Neuronal stem cell (in vitro differentiated cells): ENCODE measurements around the gene SLC66A2.
A peak's percentile ranks its signal among the peaks of the same experiment; 100 is the strongest.

Source experiments
- DNase-seq: peaks from one replicate; pipeline ENCODE4 v3.0.0-alpha.2; 2013; ENCODE audit warnings: low spot score
- H2AFZ ChIP-seq: one replicate; pipeline ENCODE4 v1.6.1; 2013; ENCODE audit warnings: mild to moderate bottlenecking, low read length, inconsistent platforms
- H2AK5ac ChIP-seq: 2 replicates; pipeline ENCODE4 v1.6.1; 2013; ENCODE audit warnings: low read depth, mild to moderate bottlenecking, inconsistent platforms, low read length, moderate library complexity, mixed read lengths
- H2BK120ac ChIP-seq: 2 replicates; pipeline ENCODE4 v1.6.1; 2013; ENCODE audit warnings: low read depth, mild to moderate bottlenecking, inconsistent platforms, low read length, moderate library complexity, mixed read lengths
- H2BK12ac ChIP-seq: one replicate; pipeline ENCODE4 v1.6.1; 2013; ENCODE audit warnings: low read length, inconsistent platforms
- H2BK15ac ChIP-seq: 2 replicates; pipeline ENCODE4 v1.6.1; 2013; ENCODE audit warnings: mild to moderate bottlenecking, low read length, inconsistent platforms, mixed read lengths
- H2BK5ac ChIP-seq: one replicate; pipeline ENCODE4 v1.6.1; 2013; ENCODE audit warnings: inconsistent platforms, mild to moderate bottlenecking, low read length, moderate library complexity
- H3K14ac ChIP-seq: one replicate; pipeline ENCODE4 v1.6.1; 2013; ENCODE audit warnings: low read length, inconsistent platforms
- H3K18ac ChIP-seq: 2 replicates; pipeline ENCODE4 v1.6.1; 2013; ENCODE audit warnings: low read length, inconsistent platforms
- H3K23ac ChIP-seq: 2 replicates; pipeline ENCODE4 v1.6.1; 2013; ENCODE audit warnings: low read depth, mild to moderate bottlenecking, mixed read lengths, low read length, inconsistent platforms; ENCODE audit not compliant: poor library complexity
- H3K27ac ChIP-seq: replicated peaks from 3 replicates; pipeline ENCODE4 v1.5.1; 2013; ENCODE audit warnings: low read length, inconsistent platforms
- H3K27me3 ChIP-seq, 3 experiments: 2 replicates each; pipeline ENCODE4 v1.6.1; 2013; ENCODE audit warnings: low read length in 3 of 3, mild to moderate bottlenecking in 2 of 3, inconsistent platforms in 1 of 3, low read depth in 1 of 3, mixed read lengths in 1 of 3, moderate library complexity in 1 of 3; ENCODE audit not compliant: control insufficient read depth in 3 of 3, insufficient read depth in 3 of 3
- H3K36me3 ChIP-seq, 2 donors: replicated peaks in 1 of 2; 2 replicates each; pipeline ENCODE4 v1.6.1; 2013; ENCODE audit warnings: low read length in 2 of 2; ENCODE audit not compliant: control insufficient read depth in 2 of 2, insufficient read depth in 2 of 2
- H3K4ac ChIP-seq: 2 replicates; pipeline ENCODE4 v1.6.1; 2013; ENCODE audit warnings: inconsistent platforms, mild to moderate bottlenecking, low read length, moderate library complexity
- H3K4me1 ChIP-seq, 2 donors: 1 replicate in 1 of 2; 2 replicates in 1 of 2; pipeline ENCODE4 v1.6.1; 2013; ENCODE audit warnings: low read length in 2 of 2, low read depth in 1 of 2; ENCODE audit not compliant: control insufficient read depth in 2 of 2, insufficient read depth in 1 of 2
- H3K4me2 ChIP-seq: one replicate; pipeline ENCODE4 v1.6.1; 2013; ENCODE audit warnings: mild to moderate bottlenecking, low read length, inconsistent platforms; ENCODE audit not compliant: insufficient read depth, poor library complexity, severe bottlenecking
- H3K4me3 ChIP-seq, 2 donors: 2 replicates each; pipeline ENCODE4 v1.5.1; 2013; ENCODE audit warnings: low read length in 2 of 2, mild to moderate bottlenecking in 2 of 2, inconsistent platforms in 1 of 2, moderate library complexity in 1 of 2
- H3K79me1 ChIP-seq: one replicate; pipeline ENCODE4 v1.6.1; 2013; ENCODE audit warnings: low read depth, mild to moderate bottlenecking, inconsistent platforms, low read length, moderate library complexity
- H3K9ac ChIP-seq: one replicate; pipeline ENCODE4 v1.6.1; 2013; ENCODE audit warnings: mild to moderate bottlenecking, low read depth, low read length, inconsistent platforms; ENCODE audit not compliant: poor library complexity
- H3K9me3 ChIP-seq, 2 donors: replicated peaks in 1 of 2; 2 replicates each; pipeline versions ENCODE3 to v1.6.1; 2013; ENCODE audit warnings: low read length in 2 of 2, mild to moderate bottlenecking in 2 of 2, inconsistent platforms in 1 of 2, low read depth in 1 of 2, mixed read lengths in 1 of 2, moderate library complexity in 1 of 2; ENCODE audit not compliant: control insufficient read depth in 2 of 2, insufficient read depth in 1 of 2
- H4K8ac ChIP-seq: one replicate; pipeline ENCODE4 v1.6.1; 2013; ENCODE audit warnings: low read depth, mild to moderate bottlenecking, inconsistent platforms, low read length, moderate library complexity
- H4K91ac ChIP-seq: one replicate; pipeline ENCODE4 v1.6.1; 2013; ENCODE audit warnings: low read length, low read depth, mild to moderate bottlenecking, inconsistent platforms; ENCODE audit not compliant: poor library complexity
- WGBS, 2 donors: extraction: QIAGEN DNeasy Blood & Tissue Kit; methylation state at CpG; one replicate each; pipeline ENCODE4 v1.1.7; 2013; ENCODE audit warnings: missing lambda C conversion rate in 2 of 2, mixed read lengths in 1 of 2; ENCODE audit not compliant: insufficient read length in 2 of 2, insufficient replicate concordance in 1 of 2; ENCODE audit errors: extremely low coverage in 2 of 2; 5-methylcytosine and 5-hydroxymethylcytosine counted together

SLC66A2 gene

DNA sequence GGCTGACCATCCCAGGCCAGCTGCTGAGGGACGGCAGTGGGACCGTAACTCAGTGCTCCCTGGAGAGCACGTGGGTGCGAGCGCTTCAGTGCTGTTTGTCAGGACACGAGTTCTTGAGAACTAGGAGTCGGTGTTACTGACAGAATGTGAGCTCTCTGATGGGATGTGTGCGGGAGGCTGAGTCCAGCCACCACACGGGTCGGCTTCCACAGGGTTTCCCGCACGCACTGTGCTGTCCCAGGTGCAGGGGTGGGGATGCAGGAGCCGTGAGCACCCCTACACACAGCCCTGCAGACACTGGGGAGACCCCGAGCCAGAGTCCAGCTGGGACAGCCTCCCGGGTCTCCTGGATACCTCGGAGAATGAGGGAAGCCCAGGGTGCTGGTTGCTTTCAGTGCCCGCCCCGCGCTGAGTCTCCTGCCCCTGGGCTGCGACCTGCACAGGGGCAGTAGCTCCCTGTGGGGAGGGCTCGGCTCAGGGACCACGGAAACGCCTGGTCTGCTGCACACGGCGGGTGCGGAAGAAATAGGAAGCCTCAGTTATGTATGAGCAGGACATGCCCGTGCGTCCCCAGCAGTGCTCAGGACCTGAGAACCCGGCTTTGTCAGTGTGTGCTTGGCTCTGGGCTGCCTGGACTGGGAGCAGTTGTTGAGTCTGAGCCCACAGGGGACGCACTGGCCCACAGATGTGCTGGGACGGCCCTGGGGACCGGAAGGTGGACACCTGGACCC is 82.5 kb downstream of the SLC66A2 start:
- Histone ChIP-seq H3K27me3 (peaks cover 0 to 3% (median 0%) of the 10 kb centered on the region in 3 experiments), H3K4ac (no peak overlapping the region), H3K4me3 (no peak overlapping the region), H3K9me3 (no peaks in the 10 kb centered on the region), H2AFZ (no peak overlapping the region), H2AK5ac (no peak overlapping the region), H3K4me2 (no peak overlapping the region), H3K23ac (peak overlapping the region; percentile 65), H4K8ac (no peak overlapping the region), H2BK15ac (no peak overlapping the region), H3K4me1 (peaks cover 2 to 8% of the 10 kb centered on the region in 2 donors), H3K27ac (no peak overlapping the region), H3K18ac (no peak overlapping the region), H2BK5ac (peak overlapping the region; percentile 66), H3K9ac (no peak overlapping the region), H4K91ac (no peak overlapping the region), H3K36me3 (no peaks in the 10 kb centered on the region), H3K14ac (peak overlapping the region; percentile 31), H2BK12ac (no peak overlapping the region), H3K79me1 (no peaks in the 10 kb centered on the region), H2BK120ac (no peak overlapping the region)
- DNase-seq: no peak
- no CpG with 5 or more reads among the region's 32 CpGs for WGBS, 2 donors

- H3K27me3 ChIP-seq: peaks cover 0 to 3% (median 0%) of the 10 kb centered on the region in 3 experiments
- H2BK5ac ChIP-seq: peak overlapping the region; percentile 13
- no peak overlapping the region for H3K4me2 ChIP-seq
- H3K27ac ChIP-seq: no peak overlapping the region
- H3K23ac ChIP-seq: no peak overlapping the region
- H4K8ac ChIP-seq: no peak overlapping the region
- no peak overlapping the region for H2BK120ac ChIP-seq
- H3K18ac ChIP-seq: no peak overlapping the region
- H2AK5ac ChIP-seq: no peak overlapping the region
- no peak overlapping the region for H4K91ac ChIP-seq
- no peak overlapping the region for H3K9ac ChIP-seq
- H3K4ac ChIP-seq: no peak overlapping the region
- H2AFZ ChIP-seq: no peak overlapping the region
- H3K4me1 ChIP-seq: peaks cover 2 to 5% of the 10 kb centered on the region in 2 donors
- WGBS, 2 donors: no CpG with 5 or more reads among the region's 29 CpGs
- no peak overlapping the region for H2BK12ac ChIP-seq
- no peak for DNase-seq
- no peaks in the 10 kb centered on the region for H3K79me1 ChIP-seq
- no peak overlapping the region for H2BK15ac ChIP-seq
- H3K4me3 ChIP-seq: no peak overlapping the region
- no peaks in the 10 kb centered on the region for H3K36me3 ChIP-seq
- no peaks in the 10 kb centered on the region for H3K9me3 ChIP-seq
- no peak overlapping the region for H3K14ac ChIP-seq
Measured at GRCh38 chr18:79868168-79868784, 83.2 kb downstream of the SLC66A2 start.

- Histone ChIP-seq H2BK15ac (no peak overlapping the region), H2AFZ (no peak overlapping the region), H2AK5ac (no peak overlapping the region), H3K9me3 (peaks cover 0 to 1% of the 10 kb centered on the region in 2 donors), H3K27ac (no peak overlapping the region), H4K91ac (peak overlapping the region; percentile 30), H3K14ac (no peak overlapping the region), H3K27me3 (peaks cover 0 to 3% (median 0%) of the 10 kb centered on the region in 3 experiments), H2BK5ac (peak overlapping the region; percentile 13), H3K4me2 (no peak overlapping the region), H3K4ac (no peak overlapping the region), H3K79me1 (no peaks in the 10 kb centered on the region), H3K23ac (peak overlapping the region; percentile 80), H4K8ac (peak overlapping the region; percentile 43), H3K18ac (no peak overlapping the region), H2BK120ac (no peak overlapping the region), H2BK12ac (peak overlapping the region; percentile 41), H3K4me3 (peak overlapping the region in 1 of 2 donors; percentile 41), H3K36me3 (no peaks in the 10 kb centered on the region), H3K9ac (peak overlapping the region; percentile 50), H3K4me1 (peaks cover 0 to under 1% of the 10 kb centered on the region in 2 donors)
- WGBS, 2 donors: no CpG with 5 or more reads among the region's 16 CpGs
- no peak for DNase-seq
Measured at GRCh38 chr18:79867666-79868065, 83.8 kb downstream of the SLC66A2 start.

GRCh38 chr18:79866889-79867574 is 84.4 kb downstream of the SLC66A2 start:
- H2AFZ ChIP-seq: no peak overlapping the region
- H2BK120ac ChIP-seq: no peak overlapping the region
- peaks cover 0 to 3% (median 0%) of the 10 kb centered on the region in 3 experiments for H3K27me3 ChIP-seq
- no peak overlapping the region for H3K27ac ChIP-seq
- no peaks in the 10 kb centered on the region for H3K36me3 ChIP-seq
- no peaks in the 10 kb centered on the region for H3K79me1 ChIP-seq
- no peak overlapping the region for H3K14ac ChIP-seq
- no peak overlapping the region for H2BK5ac ChIP-seq
- no peak overlapping the region for H3K4ac ChIP-seq
- peak overlapping the region; percentile 50 for H3K9ac ChIP-seq
- H3K4me1 ChIP-seq: no peaks in the 10 kb centered on the region
- peaks cover 0 to 4% of the 10 kb centered on the region in 2 donors for H3K9me3 ChIP-seq
- no peak overlapping the region for H3K18ac ChIP-seq
- no peak overlapping the region for H3K23ac ChIP-seq
- H2BK15ac ChIP-seq: no peak overlapping the region
- no peak overlapping the region for H4K91ac ChIP-seq
- no peak for DNase-seq
- no peak overlapping the region for H3K4me3 ChIP-seq
- no peak overlapping the region for H2AK5ac ChIP-seq
- no peak overlapping the region for H2BK12ac ChIP-seq
- H4K8ac ChIP-seq: peak overlapping the region; percentile 43
- WGBS, 2 donors: no CpG with 5 or more reads among the region's 20 CpGs
- no peak overlapping the region for H3K4me2 ChIP-seq
